ENCODE measurements around the gene VAMP8. TPM values are rescaled to one million over a fixed set of nuclear protein-coding genes. Genes with fewer than 3 reads are reported as not detected.
A peak's percentile ranks its signal among the peaks of the same experiment; 100 is the strongest.
"Not testable (repeated sequence)": the region's sequence is repeated elsewhere in the genome, so short reads cannot be mapped to it uniquely, and the experiment has no call there.

VAMP8 gene
- total RNA-seq, 1 donor from 2014 or later: 90.9 TPM

DNA sequence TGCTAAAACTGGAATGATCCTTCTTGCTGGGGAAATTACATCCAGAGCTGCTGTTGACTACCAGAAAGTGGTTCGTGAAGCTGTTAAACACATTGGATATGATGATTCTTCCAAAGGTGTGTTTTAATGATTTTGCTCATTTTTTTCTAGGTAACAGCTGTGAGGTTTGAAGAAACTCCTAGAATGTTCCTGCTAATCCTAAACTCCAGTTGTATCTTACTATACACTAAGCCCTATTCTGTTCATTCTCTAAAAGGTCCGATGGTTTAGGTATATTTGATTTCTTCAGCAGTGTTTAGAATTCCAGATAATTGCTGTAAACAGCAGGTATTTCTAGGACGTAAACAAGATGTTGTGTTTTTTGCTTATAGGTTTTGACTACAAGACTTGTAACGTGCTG lies 36.1 kb upstream of the VAMP8 start:
- Mint-ChIP-seq H3K36me3 (ENCODE audit: low read depth) (peaks cover 63% of the 10 kb centered on the region), H3K9me3 (no peaks in the 10 kb centered on the region), H3K4me3 (peak overlapping the region; percentile 96), H3K4me1 (peaks cover 43% of the 10 kb centered on the region), H3K27me3 (no peaks in the 10 kb centered on the region), H3K27ac (peak overlapping the region; percentile 58)
- DNase-seq: no peak
- intact Hi-C loops (cut with micrococcal nuclease): no loop called here

DNA sequence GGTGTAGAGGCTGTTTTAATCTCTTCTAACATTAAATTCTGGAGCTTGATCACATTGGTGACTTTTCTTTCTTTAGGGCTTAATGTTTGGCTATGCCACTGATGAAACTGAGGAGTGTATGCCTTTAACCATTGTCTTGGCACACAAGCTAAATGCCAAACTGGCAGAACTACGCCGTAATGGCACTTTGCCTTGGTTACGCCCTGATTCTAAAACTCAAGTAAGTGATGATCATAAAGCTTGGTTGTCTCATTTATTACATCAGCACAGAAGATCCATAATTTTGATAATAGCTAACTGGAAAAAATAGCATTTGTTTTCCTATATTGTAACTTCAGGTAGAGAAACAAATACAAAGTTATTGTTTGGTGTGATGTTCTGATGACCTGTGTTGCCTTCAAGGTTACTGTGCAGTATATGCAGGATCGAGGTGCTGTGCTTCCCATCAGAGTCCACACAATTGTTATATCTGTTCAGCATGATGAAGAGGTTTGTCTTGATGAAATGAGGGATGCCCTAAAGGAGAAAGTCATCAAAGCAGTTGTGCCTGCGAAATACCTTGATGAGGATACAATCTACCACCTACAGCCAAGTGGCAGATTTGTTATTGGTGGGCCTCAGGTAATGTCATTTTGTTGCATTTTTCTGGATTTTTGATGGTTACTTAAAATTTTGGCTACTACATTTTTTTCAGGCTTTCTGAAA lies 35.5 kb upstream of the VAMP8 start:
- DNase-seq: no peak
- H3K27ac Mint-ChIP-seq: peak overlapping the region; percentile 70
- H3K9me3 Mint-ChIP-seq: no peaks in the 10 kb centered on the region
- H3K4me1 Mint-ChIP-seq: peaks cover 42% of the 10 kb centered on the region
- H3K4me3 Mint-ChIP-seq: peak overlapping the region; percentile 96
- H3K36me3 Mint-ChIP-seq (ENCODE audit: low read depth): peaks cover 66% of the 10 kb centered on the region
- intact Hi-C loops (cut with micrococcal nuclease): loop anchor here (1.0 kb wide), 1 partner anchor 8 kb away; no protein-coding TSS in a partner anchor
- H3K27me3 Mint-ChIP-seq: no peaks in the 10 kb centered on the region

DNA sequence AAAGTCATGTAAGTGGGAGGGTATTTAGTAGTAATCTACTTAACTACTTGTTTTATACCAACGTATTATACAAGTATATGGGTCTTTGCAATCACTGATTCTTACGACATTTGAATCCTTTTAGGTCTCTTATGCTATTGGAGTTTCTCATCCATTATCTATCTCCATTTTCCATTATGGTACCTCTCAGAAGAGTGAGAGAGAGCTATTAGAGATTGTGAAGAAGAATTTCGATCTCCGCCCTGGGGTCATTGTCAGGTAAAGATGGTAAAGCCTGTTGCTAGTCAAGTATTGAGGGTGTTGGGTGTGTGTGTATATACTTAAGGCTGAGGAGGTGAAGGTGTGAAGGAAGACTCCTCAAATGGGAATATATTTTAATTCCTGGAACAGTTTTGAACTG lies 34.6 kb upstream of the VAMP8 start:
- Mint-ChIP-seq H3K27ac (peak overlapping the region; percentile 70), H3K4me1 (peaks cover 36% of the 10 kb centered on the region), H3K27me3 (no peaks in the 10 kb centered on the region), H3K36me3 (ENCODE audit: low read depth) (peaks cover 69% of the 10 kb centered on the region), H3K9me3 (no peaks in the 10 kb centered on the region), H3K4me3 (peak overlapping the region; percentile 96)
- DNase-seq: no peak
- intact Hi-C loops (cut with micrococcal nuclease): loop anchor here (1.0 kb wide), 1 partner anchor 8 kb away; no protein-coding TSS in a partner anchor

DNA sequence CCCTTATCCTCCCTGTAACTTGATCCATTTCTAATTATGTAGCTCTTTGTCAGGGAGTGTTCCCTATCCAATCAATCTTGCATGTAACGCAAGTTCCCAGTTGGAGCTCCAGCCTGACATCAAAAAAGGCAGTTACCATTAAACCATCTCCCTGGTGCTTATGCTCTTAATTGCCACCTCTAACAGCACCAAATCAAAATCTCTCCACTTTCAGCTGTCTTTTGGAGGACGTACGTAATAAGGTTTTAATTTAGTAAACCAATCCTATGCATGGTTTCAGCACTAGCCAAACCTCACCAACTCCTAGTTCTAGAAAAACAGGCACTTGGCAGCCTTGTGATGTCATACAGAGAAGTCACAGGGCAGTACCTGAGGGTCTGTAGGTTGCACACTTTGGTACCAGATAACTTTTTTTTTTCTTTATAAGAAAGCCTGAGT lies 33.1 kb upstream of the VAMP8 start:
- H3K36me3 Mint-ChIP-seq (ENCODE audit: low read depth): peaks cover 70% of the 10 kb centered on the region
- intact Hi-C loops (cut with micrococcal nuclease); H3K9me3 Mint-ChIP-seq; H3K27ac Mint-ChIP-seq; H3K27me3 Mint-ChIP-seq; DNase-seq; H3K4me3 Mint-ChIP-seq: not testable (repeated sequence)
- peaks cover 34% of the 10 kb centered on the region for H3K4me1 Mint-ChIP-seq

DNA sequence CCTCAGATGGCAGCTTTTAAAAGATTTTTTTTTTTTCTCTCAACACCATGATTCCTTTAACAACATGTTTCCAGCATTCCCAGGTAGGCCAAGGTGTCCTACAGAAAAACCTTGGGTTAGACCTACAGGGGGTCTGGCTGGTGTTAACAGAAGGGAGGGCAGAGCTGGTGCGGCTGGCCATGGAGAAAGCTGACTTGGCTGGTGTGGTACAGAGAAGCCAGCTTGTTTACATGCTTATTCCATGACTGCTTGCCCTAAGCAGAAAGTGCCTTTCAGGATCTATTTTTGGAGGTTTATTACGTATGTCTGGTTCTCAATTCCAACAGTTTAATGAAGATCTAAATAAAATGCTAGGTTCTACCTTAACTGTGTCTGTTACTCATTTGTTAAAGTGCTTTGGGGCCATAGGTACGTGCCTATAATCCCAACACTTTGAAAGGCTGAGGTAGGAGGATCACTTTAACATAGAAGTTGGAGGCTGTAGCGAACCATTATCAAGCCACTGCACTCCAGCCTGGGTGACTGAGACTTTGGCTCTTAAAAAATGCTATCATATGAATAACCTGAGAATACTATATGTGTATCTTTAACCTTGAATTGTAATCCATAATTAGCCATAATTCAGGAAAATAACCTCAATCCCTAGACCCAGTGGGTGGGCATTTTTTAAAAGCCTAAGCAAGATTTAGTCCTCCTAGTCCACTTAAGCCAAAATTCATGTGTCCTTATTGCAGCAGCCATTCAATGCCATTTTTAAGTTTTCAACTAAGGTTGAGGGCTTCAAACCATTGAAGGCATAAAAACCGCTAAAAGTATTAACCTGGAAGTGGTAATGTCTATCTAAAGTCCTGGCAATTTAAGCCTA lies 32.2 kb upstream of the VAMP8 start:
- H3K4me3 Mint-ChIP-seq; H3K9me3 Mint-ChIP-seq; intact Hi-C loops (cut with micrococcal nuclease); H3K27me3 Mint-ChIP-seq; DNase-seq; H3K27ac Mint-ChIP-seq: not testable (repeated sequence)
- Mint-ChIP-seq H3K36me3 (ENCODE audit: low read depth) (peaks cover 64% of the 10 kb centered on the region), H3K4me1 (peaks cover 34% of the 10 kb centered on the region)

DNA sequence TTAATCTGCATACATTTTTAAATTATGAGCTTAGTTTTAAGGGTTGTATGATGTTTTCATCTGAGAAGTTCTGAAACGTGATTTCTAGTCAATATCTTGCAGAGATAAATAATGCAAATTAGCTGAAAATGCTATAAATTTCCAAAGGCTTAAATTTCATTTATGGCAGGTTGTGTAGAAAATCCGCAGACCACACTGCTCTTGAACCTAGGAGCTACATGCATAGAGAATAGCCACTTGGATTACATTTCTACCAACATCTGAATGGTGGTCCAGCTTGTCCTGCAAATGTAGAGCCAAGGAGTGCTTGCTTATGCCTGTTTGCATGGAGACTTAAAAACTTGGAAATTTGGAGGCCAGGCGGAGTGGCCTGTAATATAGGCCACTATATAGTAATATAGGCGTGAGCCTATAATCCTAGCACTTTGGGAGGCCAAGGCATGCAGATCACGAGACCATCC lies 31.6 kb upstream of the VAMP8 start:
- no peak overlapping the region for H3K27ac Mint-ChIP-seq
- no peaks in the 10 kb centered on the region for H3K9me3 Mint-ChIP-seq
- intact Hi-C loops (cut with micrococcal nuclease): no loop called here
- H3K27me3 Mint-ChIP-seq: no peaks in the 10 kb centered on the region
- peaks cover 32% of the 10 kb centered on the region for H3K4me1 Mint-ChIP-seq
- no peak for DNase-seq
- no peak overlapping the region for H3K4me3 Mint-ChIP-seq
- H3K36me3 Mint-ChIP-seq (ENCODE audit: low read depth): peaks cover 60% of the 10 kb centered on the region

DNA sequence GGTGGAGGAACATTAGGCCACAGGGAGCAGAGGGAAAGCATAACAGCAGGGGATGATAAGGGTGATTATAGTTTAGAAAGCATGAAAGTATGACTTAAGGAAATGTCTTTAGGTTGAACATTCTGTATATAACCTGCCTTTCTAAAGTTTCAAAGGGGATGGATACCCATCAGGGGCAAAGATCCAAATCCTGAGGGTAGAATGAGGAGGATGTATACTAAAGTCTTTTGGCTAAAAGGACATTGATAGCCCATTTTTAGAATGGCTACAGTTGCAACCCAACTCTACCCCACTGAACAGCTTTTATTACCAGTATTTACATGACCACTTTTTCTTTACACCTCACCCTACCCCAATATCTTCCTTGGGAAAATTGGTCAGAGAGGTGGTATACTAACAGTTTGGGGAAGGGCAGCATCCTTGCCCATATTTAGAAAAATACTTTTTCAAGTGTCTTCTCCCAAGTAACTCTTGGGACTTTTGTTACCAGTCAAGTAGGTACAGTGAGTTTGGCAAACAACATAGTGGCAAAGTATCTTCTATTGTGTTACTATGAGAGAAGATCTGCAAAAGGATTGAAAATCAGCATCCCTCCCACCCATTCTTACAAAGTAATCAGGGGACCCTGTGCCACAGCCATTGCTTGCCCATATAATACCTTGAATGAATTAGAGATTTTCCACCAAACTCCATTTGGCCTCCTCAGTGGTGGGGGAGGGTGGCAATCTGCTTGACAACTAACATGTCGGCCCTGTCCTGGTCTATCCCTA lies 30.1 kb upstream of the VAMP8 start:
- no peaks in the 10 kb centered on the region for H3K27me3 Mint-ChIP-seq
- H3K36me3 Mint-ChIP-seq (ENCODE audit: low read depth): peaks cover 57% of the 10 kb centered on the region
- peak overlapping the region; percentile 65 for H3K27ac Mint-ChIP-seq
- no peak overlapping the region for H3K4me3 Mint-ChIP-seq
- peaks cover 24% of the 10 kb centered on the region for H3K4me1 Mint-ChIP-seq
- H3K9me3 Mint-ChIP-seq: no peaks in the 10 kb centered on the region
- intact Hi-C loops (cut with micrococcal nuclease): no loop called here
- no peak for DNase-seq

DNA sequence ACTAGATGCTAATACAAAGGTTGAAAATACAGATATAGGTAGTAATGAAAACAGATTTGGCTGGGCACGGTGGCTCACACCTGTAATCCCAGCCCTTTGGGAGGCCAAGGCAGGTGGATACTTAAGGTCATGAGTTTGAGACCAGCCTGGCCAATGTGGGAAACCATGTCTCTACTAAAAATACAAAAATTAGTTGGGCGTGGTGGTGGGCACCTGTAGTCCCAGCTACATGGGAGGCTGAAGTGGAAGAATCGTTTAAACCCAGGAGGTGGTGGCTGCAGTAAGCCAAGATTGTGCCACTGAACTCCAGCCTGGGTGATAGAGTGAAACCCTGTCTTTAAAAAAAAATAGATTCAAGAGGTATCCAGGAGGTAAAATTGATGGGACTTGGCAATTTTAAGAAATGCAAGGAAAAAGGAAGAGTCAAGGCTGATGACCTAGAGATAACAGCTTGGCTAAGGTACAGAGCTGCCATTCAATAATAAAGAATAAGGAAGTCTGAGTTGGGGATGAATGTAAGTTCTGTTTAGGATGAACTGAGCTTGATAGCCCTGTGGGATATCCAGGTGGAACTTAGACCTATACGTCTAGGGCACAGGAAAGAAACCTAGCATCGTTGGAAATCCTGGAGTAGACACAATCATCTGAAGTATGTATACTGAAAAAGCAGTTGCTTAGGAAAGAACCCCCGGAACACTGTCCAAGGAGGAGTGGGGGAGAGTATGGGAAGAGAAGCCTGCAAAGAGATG lies 29.4 kb upstream of the VAMP8 start:
- no peak for DNase-seq
- H3K4me1 Mint-ChIP-seq: peaks cover 18% of the 10 kb centered on the region
- intact Hi-C loops (cut with micrococcal nuclease): no loop called here
- peaks cover 54% of the 10 kb centered on the region for H3K36me3 Mint-ChIP-seq (ENCODE audit: low read depth)
- no peaks in the 10 kb centered on the region for H3K27me3 Mint-ChIP-seq
- H3K9me3 Mint-ChIP-seq: no peaks in the 10 kb centered on the region
- H3K4me3 Mint-ChIP-seq: no peak overlapping the region
- H3K27ac Mint-ChIP-seq: peak overlapping the region; percentile 27

DNA sequence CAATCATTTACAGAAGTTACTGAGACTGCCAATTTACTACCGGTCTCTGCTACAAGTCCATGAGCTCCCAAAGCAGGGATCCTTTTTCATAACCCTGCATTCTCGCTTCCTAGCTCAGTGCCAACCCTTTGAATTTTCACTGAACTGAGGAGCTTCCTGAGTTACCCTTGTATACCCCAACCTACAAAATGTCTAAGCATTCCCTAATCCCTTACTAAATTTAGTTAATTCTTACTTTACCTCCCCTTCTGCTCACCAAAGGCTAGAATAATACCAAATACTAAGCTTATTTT lies 28.8 kb upstream of the VAMP8 start:
- Mint-ChIP-seq H3K36me3 (ENCODE audit: low read depth) (peaks cover 49% of the 10 kb centered on the region), H3K4me1 (peaks cover 14% of the 10 kb centered on the region), H3K27me3 (no peaks in the 10 kb centered on the region), H3K27ac (no peak overlapping the region), H3K9me3 (no peaks in the 10 kb centered on the region), H3K4me3 (no peak overlapping the region)
- DNase-seq: no peak
- intact Hi-C loops (cut with micrococcal nuclease): no loop called here

DNA sequence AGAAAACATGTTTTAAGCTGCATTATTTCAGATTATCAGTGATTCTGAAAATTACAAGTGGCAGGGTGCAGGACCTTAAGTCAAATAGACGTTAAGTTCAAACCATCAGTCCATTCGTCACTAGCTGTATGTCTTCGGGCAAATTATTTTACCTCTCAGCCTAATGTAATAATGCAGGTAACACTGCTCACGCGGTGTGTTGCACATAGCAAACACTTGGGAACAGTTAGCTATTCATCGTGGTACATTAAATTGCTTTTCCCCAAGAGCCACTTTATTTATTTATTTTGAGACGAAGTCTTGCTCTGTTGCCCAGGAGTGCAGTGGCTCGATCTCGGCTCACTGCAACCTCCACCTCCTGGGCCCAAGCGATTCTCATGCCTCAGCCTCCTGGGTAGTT lies 28.3 kb upstream of the VAMP8 start:
- Mint-ChIP-seq H3K4me1 (peaks cover 9% of the 10 kb centered on the region), H3K27me3 (no peaks in the 10 kb centered on the region), H3K36me3 (ENCODE audit: low read depth) (peaks cover 49% of the 10 kb centered on the region), H3K9me3 (no peaks in the 10 kb centered on the region), H3K27ac (no peak overlapping the region), H3K4me3 (no peak overlapping the region)
- intact Hi-C loops (cut with micrococcal nuclease): no loop called here
- DNase-seq: no peak

DNA sequence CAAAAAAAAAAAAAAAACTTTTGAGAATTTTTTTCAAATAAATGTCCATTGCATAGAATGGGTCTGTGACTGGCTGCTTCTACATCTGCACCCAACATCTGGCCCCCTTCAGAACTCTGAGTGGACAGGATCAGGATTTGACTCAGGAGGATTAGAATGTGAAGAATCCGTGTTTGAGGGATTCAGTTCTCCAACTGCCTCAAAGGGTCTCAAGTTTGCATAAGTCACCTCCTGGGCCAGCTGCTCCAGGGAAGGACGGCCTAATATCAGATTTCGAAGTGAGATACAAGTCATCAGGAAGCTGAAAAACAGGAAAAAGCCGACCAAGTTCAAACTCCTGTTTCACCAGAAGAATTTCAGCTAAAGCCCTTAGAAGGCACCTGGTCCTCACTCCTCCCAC lies 27.6 kb upstream of the VAMP8 start:
- intact Hi-C loops (cut with micrococcal nuclease): loop anchor here (1.0 kb wide), 1 partner anchor 8 kb away; no protein-coding TSS in a partner anchor
- Mint-ChIP-seq H3K36me3 (ENCODE audit: low read depth) (peaks cover 45% of the 10 kb centered on the region), H3K4me1 (peaks cover 6% of the 10 kb centered on the region), H3K27ac (no peak overlapping the region), H3K9me3 (no peaks in the 10 kb centered on the region), H3K27me3 (no peaks in the 10 kb centered on the region), H3K4me3 (no peak overlapping the region)
- DNase-seq: no peak

DNA sequence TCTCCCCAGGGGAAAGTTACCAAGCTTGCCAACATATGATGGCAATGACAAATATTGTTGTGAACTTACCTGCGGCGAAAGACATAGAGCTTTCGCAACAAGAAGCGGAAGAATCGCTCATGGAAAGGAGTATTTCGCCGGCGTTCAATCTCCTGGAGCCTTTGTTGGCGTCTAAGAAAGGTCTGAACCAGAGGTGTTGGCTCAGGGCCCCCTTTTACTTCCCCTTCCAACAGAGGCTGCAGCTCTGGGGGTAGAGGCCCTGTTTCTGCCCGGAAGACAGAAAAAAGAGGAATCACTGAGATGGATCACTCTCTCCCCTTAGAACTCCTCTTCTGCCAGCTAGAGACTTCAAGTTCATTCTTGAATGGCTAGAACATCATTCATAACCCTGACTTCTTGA lies 26.9 kb upstream of the VAMP8 start:
- DNase-seq: no peak
- no peak overlapping the region for H3K4me3 Mint-ChIP-seq
- intact Hi-C loops (cut with micrococcal nuclease): loop anchor here (1.0 kb wide), 1 partner anchor 8 kb away; no protein-coding TSS in a partner anchor

More for the DNA sequence above, 26.9 kb upstream of the VAMP8 start:
- Mint-ChIP-seq H3K4me1 (peaks cover 5% of the 10 kb centered on the region), H3K36me3 (ENCODE audit: low read depth) (peaks cover 45% of the 10 kb centered on the region), H3K27ac (no peak overlapping the region), H3K27me3 (no peaks in the 10 kb centered on the region), H3K9me3 (no peaks in the 10 kb centered on the region)

Measured in activated CD4-positive, alpha-beta T cell treated with anti-CD3 and anti-CD28 coated beads, Interleukin-2, amount 10 ng/mL, durations not matched to agents 24 days and 14 days (primary cell).